Measurements from ENCODE around the gene DPCD. TPM values are rescaled to one million over a fixed set of nuclear protein-coding genes. Genes with fewer than 3 reads are reported as not detected.
"Not testable (repeated sequence)": the region's sequence is repeated elsewhere in the genome, so short reads cannot be mapped to it uniquely, and the experiment has no call there.

The DPCD gene
- total and polyA plus RNA-seq, 12 donors = 8.3 to 42.5 (median 26.5) TPM

- TF ChIP-seq CTCF (IDR thresholded peaks at IDR 0.05) (no peak), POLR2A (IDR thresholded peaks at IDR 0.05) (no peak)
- 96 to 100% (median 99%) methylated on average over 1 of the region's 1 CpG for WGBS, 4 donors
- H3K4me1 ChIP-seq (replicated peaks in 1 of 2) = peaks cover 0 to 7% of the 10 kb centered on the region in 2 donors
- H3K9me3 ChIP-seq (replicated peaks in 1 of 3) = no peaks in the 10 kb centered on the region
- no peak overlapping the region for H3K4me3 ChIP-seq
- DNase-seq = no peak
- H3K27me3 ChIP-seq = no peaks in the 10 kb centered on the region
- intact Hi-C loops (cut with DNase I) = no loop called here
- H3K36me3 ChIP-seq (replicated peaks in 1 of 2) = no peaks in the 10 kb centered on the region
- H3K27ac ChIP-seq = no peak overlapping the region
Observed at GRCh38 chr10:101630633-101630920, 42.5 kb downstream of the DPCD start.

DNA sequence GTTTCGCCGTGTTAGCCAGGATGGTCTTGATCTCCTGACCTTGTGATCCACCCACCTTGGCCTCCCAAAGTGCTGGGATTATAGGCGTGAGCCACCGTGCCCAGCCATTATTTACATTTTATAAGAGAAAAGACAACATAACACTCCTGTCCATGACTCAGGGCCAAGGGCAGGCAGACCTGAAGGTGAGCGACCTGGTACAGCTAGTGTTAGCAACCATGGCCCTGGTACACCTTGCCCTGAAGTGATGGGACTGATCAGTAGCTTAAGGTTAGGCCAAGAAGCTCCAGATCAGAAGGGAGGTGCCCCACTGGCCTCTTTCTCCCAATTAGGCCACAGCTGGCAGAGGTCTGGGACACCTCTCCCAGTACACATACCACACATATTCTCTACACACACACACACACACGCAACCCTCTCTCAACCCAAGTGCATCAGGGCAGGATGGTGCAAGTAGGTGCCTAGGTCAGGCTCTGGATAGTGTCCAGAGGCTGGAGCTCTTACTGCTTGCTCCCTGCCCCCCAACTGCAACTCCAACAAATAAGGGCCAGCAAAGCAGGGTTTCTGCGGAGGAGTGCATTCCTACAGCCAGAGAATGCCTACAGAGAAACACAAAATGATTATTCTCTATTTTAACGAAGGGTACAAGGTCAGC lies 43.8 kb downstream of the DPCD start:
- no peak overlapping the region for H3K27ac ChIP-seq
- WGBS, 4 donors = 73 to 88% (median 80%) methylated on average over 7 to 8 of the region's 8 CpGs
- TF ChIP-seq CTCF (IDR thresholded peaks at IDR 0.05) (no peak), POLR2A (IDR thresholded peaks at IDR 0.05) (no peak)
- no peaks in the 10 kb centered on the region for H3K4me1 ChIP-seq (replicated peaks in 1 of 2)
- intact Hi-C loops (cut with DNase I) = no loop called here
- H3K9me3 ChIP-seq (replicated peaks in 1 of 3) = no peaks in the 10 kb centered on the region
- H3K27me3 ChIP-seq = no peaks in the 10 kb centered on the region
- no peak overlapping the region for H3K4me3 ChIP-seq
- DNase-seq = no peak
- H3K36me3 ChIP-seq (replicated peaks in 1 of 2) = no peaks in the 10 kb centered on the region

DNA sequence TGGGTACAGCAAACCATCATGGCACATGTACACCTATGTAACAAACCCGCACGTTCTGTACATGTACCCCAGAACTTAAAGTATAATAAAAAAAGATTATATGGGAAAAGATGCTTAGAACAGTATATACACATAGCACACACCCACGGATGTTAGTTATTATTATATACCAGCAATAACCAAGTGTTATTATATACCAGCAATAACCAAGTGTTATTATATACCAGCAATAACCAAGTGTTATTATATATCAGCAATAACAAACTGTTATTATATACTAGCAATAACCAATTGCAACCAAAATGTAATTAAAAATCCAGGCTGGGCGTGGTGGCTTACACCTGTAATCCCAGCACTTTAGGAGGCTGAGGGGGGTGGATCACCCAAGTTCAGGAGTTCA lies 45.4 kb downstream of the DPCD start:
- intact Hi-C loops (cut with DNase I) = not testable (repeated sequence)

GRCh38 chr10:101639141-101639900 lies 51.2 kb downstream of the DPCD start:
- H3K27ac ChIP-seq = no peak overlapping the region
- peaks cover 0 to 9% of the 10 kb centered on the region in 2 donors for H3K36me3 ChIP-seq (replicated peaks in 1 of 2)
- 92 to 100% (median 95%) methylated on average over 2 of the region's 2 CpGs for WGBS, 4 donors
- H3K4me1 ChIP-seq (replicated peaks in 1 of 2) = no peaks in the 10 kb centered on the region
- no peak for DNase-seq
- intact Hi-C loops (cut with DNase I) = no loop called here
- no peaks in the 10 kb centered on the region for H3K9me3 ChIP-seq (replicated peaks in 1 of 3)
- no peak overlapping the region for H3K4me3 ChIP-seq
- no peaks in the 10 kb centered on the region for H3K27me3 ChIP-seq
- no peak for TF ChIP-seq POLR2A (IDR thresholded peaks at IDR 0.05)
- TF ChIP-seq CTCF (IDR thresholded peaks at IDR 0.05) = no peak

More for the DNA sequence above, 45.4 kb downstream of the DPCD start:
- not testable (repeated sequence) for H3K4me3 ChIP-seq; DNase-seq; H3K9me3 ChIP-seq (replicated peaks in 1 of 3); H3K36me3 ChIP-seq (replicated peaks in 1 of 2); H3K27me3 ChIP-seq; H3K27ac ChIP-seq; H3K4me1 ChIP-seq (replicated peaks in 1 of 2)
- WGBS, 4 donors = 94 to 95% (median 94%) methylated on average over 4 of the region's 4 CpGs

GRCh38 chr10:101643546-101643945 lies 55.4 kb downstream of the DPCD start:
- no peak for TF ChIP-seq POLR2A (IDR thresholded peaks at IDR 0.05)
- TF ChIP-seq CTCF (IDR thresholded peaks at IDR 0.05) = no peak
- Histone ChIP-seq H3K36me3 (replicated peaks in 1 of 2) (peaks cover 0 to 4% of the 10 kb centered on the region in 2 donors), H3K27me3 (no peaks in the 10 kb centered on the region), H3K4me3 (no peak overlapping the region), H3K9me3 (replicated peaks in 1 of 3) (no peaks in the 10 kb centered on the region), H3K27ac (no peak overlapping the region), H3K4me1 (replicated peaks in 1 of 2) (no peaks in the 10 kb centered on the region)
- intact Hi-C loops (cut with DNase I) = no loop called here
- no peak for DNase-seq
- WGBS, 4 donors = 87 to 91% (median 89%) methylated on average over 3 of the region's 3 CpGs
